ENCODE measurements around the gene LPP.

GRCh38 chr3:188327433-188327832 is 173.5 kb downstream of the LPP start:
- TF ChIP-seq POLR2A (IDR thresholded peaks at IDR 0.05; ENCODE audit: low read length): no peak
- TF ChIP-seq GATA1 (IDR thresholded peaks at IDR 0.05; ENCODE audit: low read depth, low read length): no peak
